ENCODE results near the gene POU4F1. TPM values are rescaled to one million over a fixed set of nuclear protein-coding genes. Genes with fewer than 3 reads are reported as not detected.

Gene POU4F1
- total RNA-seq, 1 donor from 2014 or later = 0.04 TPM

DNA sequence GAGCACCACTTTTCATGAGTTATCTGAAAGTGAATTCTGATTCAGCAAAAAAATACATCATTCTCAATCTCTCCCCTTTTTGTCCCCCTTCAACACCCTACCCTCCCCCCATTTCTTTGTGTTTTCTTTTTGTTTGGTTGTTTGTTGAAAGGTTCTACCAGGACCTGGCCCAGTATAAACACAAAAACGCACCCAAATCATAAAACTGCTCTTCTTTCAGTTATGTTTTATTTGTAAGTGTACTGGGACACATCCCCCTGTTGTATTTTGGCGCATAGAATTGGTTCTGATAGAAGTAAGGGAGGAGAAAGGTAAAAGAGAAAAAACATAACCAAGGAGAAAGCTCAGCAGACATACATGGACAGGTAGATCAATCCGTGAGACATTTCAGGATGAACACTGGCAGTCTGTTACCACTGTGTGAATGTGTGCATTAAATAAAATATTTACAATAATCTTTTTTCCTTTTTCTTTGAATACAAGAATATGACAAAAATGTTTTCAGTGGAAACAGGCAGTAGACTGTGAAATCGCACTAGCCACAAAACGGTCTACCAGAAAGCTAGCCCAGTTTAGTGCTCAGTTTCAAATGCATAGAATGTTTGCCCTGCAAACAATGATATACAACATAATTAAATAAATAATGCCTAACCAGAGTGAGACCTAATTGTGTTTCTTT lies 4.2 kb downstream of the POU4F1 start:
- H3K36me3 Mint-ChIP-seq (ENCODE audit: low read depth) = no peaks in the 10 kb centered on the region
- intact Hi-C loops (cut with micrococcal nuclease) = loop anchor here (5.0 kb wide), 1 partner anchor 462 kb away; no protein-coding TSS in a partner anchor
- H3K4me1 Mint-ChIP-seq = peaks cover 37% of the 10 kb centered on the region
- ChIA-PET CTCF (no interaction called here), POLR2A (interaction anchor here (0.6 kb wide), 1 partner anchor 1270 kb away, joined by 3 read pairs; no protein-coding TSS in a partner anchor)
- ATAC-seq (ENCODE audit: low read depth) (no peak), DNase-seq (no peak)
- TF ChIP-seq, protein P1, sequence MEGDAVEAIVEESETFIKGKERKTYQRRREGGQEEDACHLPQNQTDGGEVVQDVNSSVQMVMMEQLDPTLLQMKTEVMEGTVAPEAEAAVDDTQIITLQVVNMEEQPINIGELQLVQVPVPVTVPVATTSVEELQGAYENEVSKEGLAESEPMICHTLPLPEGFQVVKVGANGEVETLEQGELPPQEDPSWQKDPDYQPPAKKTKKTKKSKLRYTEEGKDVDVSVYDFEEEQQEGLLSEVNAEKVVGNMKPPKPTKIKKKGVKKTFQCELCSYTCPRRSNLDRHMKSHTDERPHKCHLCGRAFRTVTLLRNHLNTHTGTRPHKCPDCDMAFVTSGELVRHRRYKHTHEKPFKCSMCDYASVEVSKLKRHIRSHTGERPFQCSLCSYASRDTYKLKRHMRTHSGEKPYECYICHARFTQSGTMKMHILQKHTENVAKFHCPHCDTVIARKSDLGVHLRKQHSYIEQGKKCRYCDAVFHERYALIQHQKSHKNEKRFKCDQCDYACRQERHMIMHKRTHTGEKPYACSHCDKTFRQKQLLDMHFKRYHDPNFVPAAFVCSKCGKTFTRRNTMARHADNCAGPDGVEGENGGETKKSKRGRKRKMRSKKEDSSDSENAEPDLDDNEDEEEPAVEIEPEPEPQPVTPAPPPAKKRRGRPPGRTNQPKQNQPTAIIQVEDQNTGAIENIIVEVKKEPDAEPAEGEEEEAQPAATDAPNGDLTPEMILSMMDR (IDR thresholded peaks at IDR 0.05) = no peak
- peaks cover 3% of the 10 kb centered on the region for H3K9me3 Mint-ChIP-seq
- peaks cover 59% of the 10 kb centered on the region for H3K27me3 Mint-ChIP-seq
- H3K4me3 Mint-ChIP-seq = no peak overlapping the region
- H3K27ac Mint-ChIP-seq = no peak overlapping the region

DNA sequence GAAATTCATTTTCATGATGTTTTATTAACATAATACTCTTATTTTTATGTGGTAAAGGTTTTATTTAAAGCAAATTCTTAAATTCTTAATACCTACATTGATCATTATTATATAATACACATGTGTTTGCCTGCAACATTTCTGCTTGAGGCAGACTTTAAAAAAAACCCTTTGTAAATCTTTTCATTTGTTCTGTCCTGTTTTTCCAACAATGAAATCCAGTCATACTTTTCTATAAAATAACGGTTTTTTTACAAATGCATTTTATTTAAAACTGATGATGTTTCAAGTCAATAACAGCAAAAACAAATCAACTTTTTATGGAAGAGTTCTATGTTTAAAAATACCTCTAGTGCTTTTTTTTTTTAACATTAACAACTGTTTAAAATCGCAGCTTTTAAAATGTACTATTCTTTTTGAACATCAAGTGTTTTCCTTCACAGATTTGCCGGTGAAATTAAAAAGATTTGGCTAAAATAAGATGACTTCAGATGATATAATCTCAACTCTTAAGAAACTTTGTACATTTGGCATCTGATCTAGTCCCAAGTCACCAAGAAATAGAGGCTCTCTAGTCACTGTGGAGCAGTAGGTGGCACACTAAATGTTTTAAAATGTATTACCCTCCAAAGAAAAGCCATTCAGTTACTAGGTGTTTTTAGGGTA lies 5.1 kb downstream of the POU4F1 start:
- intact Hi-C loops (cut with micrococcal nuclease) = loop anchor here (5.0 kb wide), 1 partner anchor 461 kb away; no protein-coding TSS in a partner anchor
- Mint-ChIP-seq H3K9me3 (peaks cover 3% of the 10 kb centered on the region), H3K27ac (no peak overlapping the region), H3K4me1 (peaks cover 29% of the 10 kb centered on the region), H3K27me3 (peaks cover 60% of the 10 kb centered on the region), H3K4me3 (no peak overlapping the region), H3K36me3 (ENCODE audit: low read depth) (no peaks in the 10 kb centered on the region)
- CTCF ChIA-PET = no interaction called here
- ATAC-seq (ENCODE audit: low read depth) = no peak
- POLR2A ChIA-PET = no interaction called here
- DNase-seq = no peak
- TF ChIP-seq, protein P1 (IDR thresholded peaks at IDR 0.05) = no peak

DNA sequence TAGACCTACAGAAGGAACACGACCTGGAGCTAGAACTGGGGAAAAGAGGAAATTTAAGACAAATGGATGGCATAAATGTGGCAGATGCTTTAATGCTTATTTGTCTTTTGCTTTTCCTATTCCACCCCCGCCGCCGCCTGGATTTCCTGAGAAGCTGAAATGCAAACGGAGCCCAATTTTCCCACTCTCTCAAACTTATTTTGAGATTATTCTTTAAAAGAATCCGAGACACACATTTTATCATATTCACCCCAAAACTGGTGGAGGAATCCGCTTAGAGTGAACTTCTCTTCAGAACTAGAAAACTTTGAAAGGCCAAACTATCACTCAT lies 5.8 kb downstream of the POU4F1 start:
- ATAC-seq (ENCODE audit: low read depth) (no peak), DNase-seq (no peak)
- CTCF ChIA-PET = interaction anchor here (1.3 kb wide), 1 partner anchor 10 kb away, joined by 3 read pairs; no protein-coding TSS in a partner anchor
- H3K4me1 Mint-ChIP-seq = peaks cover 25% of the 10 kb centered on the region
- no peaks in the 10 kb centered on the region for H3K36me3 Mint-ChIP-seq (ENCODE audit: low read depth)
- H3K4me3 Mint-ChIP-seq = no peak overlapping the region
- TF ChIP-seq, protein P1 (IDR thresholded peaks at IDR 0.05) = no peak
- peaks cover 3% of the 10 kb centered on the region for H3K9me3 Mint-ChIP-seq
- H3K27me3 Mint-ChIP-seq = peaks cover 62% of the 10 kb centered on the region
- intact Hi-C loops (cut with micrococcal nuclease) = loop anchor here (5.0 kb wide), 1 partner anchor 460 kb away; no protein-coding TSS in a partner anchor
- POLR2A ChIA-PET = no interaction called here
- H3K27ac Mint-ChIP-seq = no peak overlapping the region

DNA sequence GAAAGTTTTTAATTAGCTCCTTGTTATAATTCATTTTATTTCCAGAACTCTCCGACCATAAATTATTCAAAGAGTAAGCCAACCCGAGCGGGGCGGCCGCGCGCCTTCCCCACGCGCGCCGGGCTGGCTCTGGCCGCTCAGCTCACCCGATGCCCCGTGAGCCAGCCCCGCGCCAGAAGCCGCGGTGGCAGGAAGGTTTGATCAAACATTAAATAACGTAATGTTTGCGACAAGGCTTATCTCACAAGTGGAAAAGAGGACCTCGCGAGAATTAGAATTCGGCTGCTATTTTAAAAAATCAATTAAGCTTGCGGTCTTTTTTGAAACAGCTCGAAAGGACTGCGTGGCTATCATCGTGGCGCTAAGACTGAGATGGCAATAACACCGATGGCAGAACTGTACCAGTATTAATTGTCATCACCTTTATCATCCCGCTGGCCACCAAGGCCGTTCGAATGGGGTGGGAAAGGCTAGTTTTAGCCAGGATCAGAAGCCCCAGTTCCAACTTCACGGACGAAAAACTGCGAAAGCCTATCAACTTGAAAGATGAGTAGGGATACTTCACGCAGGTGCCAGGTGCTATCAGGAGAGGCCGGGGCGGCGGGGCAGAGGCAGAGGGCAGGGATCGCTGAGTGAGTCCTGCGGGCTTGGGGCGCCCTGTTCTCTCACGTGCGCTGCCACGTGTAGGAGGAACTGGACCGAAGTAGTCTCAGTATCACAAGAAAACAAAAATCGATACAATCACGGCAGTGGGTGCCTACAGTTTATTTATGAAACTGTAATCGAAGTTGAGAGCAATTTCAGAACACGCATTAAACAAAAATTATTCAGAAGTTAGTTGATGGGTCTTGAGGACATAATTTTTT lies 6.4 kb downstream of the POU4F1 start:
- H3K4me1 Mint-ChIP-seq = peaks cover 21% of the 10 kb centered on the region
- intact Hi-C loops (cut with micrococcal nuclease) = loop anchor here (5.0 kb wide), 1 partner anchor 460 kb away; no protein-coding TSS in a partner anchor
- CTCF ChIA-PET = interaction anchor here (1.3 kb wide), 1 partner anchor 10 kb away, joined by 3 read pairs; no protein-coding TSS in a partner anchor
- H3K9me3 Mint-ChIP-seq = peaks cover 3% of the 10 kb centered on the region
- ATAC-seq (ENCODE audit: low read depth) (no peak), DNase-seq (no peak)
- H3K27me3 Mint-ChIP-seq = peaks cover 63% of the 10 kb centered on the region
- H3K4me3 Mint-ChIP-seq = no peak overlapping the region
- no peak overlapping the region for H3K27ac Mint-ChIP-seq
- TF ChIP-seq, protein P1 (IDR thresholded peaks at IDR 0.05) = no peak
- H3K36me3 Mint-ChIP-seq (ENCODE audit: low read depth) = no peaks in the 10 kb centered on the region
- POLR2A ChIA-PET = no interaction called here
